ENCODE measurements around the gene TMEM131L. TPM values are rescaled to one million over a fixed set of nuclear protein-coding genes. Genes with fewer than 3 reads are reported as not detected.
A peak's percentile ranks its signal among the peaks of the same experiment; 100 is the strongest.

Gene TMEM131L
- polyA plus RNA-seq, 1 donor (not counting 4 experiments of a cell fraction or from before 2014, with no cell fraction given) = 10.3 TPM

- peak overlapping the region; percentile 2 for H3K4me2 ChIP-seq (ENCODE audit: control insufficient read depth, extremely low read depth, insufficient read depth, low read depth, low read length)
- H3K9me1 ChIP-seq (ENCODE audit: control insufficient read depth, extremely low read depth, insufficient read depth, low read length) = no peaks in the 10 kb centered on the region
- peaks cover 20% of the 10 kb centered on the region for H3K4me1 ChIP-seq (ENCODE audit: control insufficient read depth, extremely low read depth, insufficient read depth, low read length)
- peaks cover 5% of the 10 kb centered on the region for H3K79me2 ChIP-seq (ENCODE audit: control insufficient read depth, insufficient read depth, low read length)
- dilution Hi-C loops (cut with MboI; ENCODE audit: extremely low pct_ligation_motif_present, low sequenced_read_pairs) = no loop called here
- H3K27me3 ChIP-seq (ENCODE audit: control insufficient read depth, extremely low read depth, insufficient read depth, low read length) = no peaks in the 10 kb centered on the region
- H3K36me3 ChIP-seq (ENCODE audit: control insufficient read depth in 2 of 2, extremely low read depth in 1 of 2, insufficient read depth in 2 of 2, low read length in 2 of 2) = peaks cover 0 to 6% of the 10 kb centered on the region in 2 experiments
- DNase-seq (ENCODE audit: low read depth, low spot score) (no peak), FAIRE-seq (peak; percentile 78)
- H3K4me3 ChIP-seq (ENCODE audit: control insufficient read depth in 2 of 3, extremely low read depth in 1 of 3, insufficient read depth in 2 of 3, low read depth in 1 of 3, low read length in 3 of 3) = no peak overlapping the region
- no peak overlapping the region for H2AFZ ChIP-seq (ENCODE audit: control insufficient read depth, low read length)
- no peaks in the 10 kb centered on the region for H3K9me3 ChIP-seq (ENCODE audit: control insufficient read depth, low read depth, low read length)
- H3K27ac ChIP-seq (ENCODE audit: control insufficient read depth, insufficient read depth, low read length) = no peak overlapping the region
- TF ChIP-seq CTCF (optimal IDR thresholded peaks at IDR 0.05 in 1 of 3, IDR thresholded peaks at IDR 0.05 in 1 of 3, conservative IDR thresholded peaks at IDR 0.05 in 1 of 3; ENCODE audit: extremely low read depth in 1 of 3, insufficient read depth in 2 of 3, low read length in 3 of 3) (no peak), EZH2 (IDR thresholded peaks at IDR 0.05; ENCODE audit: low read length) (no peak)
- no peak overlapping the region for H3K9ac ChIP-seq (ENCODE audit: control insufficient read depth, extremely low read depth, insufficient read depth, low read length)
- H4K20me1 ChIP-seq (ENCODE audit: control insufficient read depth, extremely low read depth, insufficient read depth, low read length) = no peaks in the 10 kb centered on the region
These were observed 31.0 kb downstream of the TMEM131L start for GRCh38 chr4:153497091-153497531.

- Histone ChIP-seq H3K9me1 (ENCODE audit: control insufficient read depth, extremely low read depth, insufficient read depth, low read length) (no peaks in the 10 kb centered on the region), H3K4me2 (ENCODE audit: control insufficient read depth, extremely low read depth, insufficient read depth, low read depth, low read length) (no peak overlapping the region)
- dilution Hi-C loops (cut with MboI; ENCODE audit: extremely low pct_ligation_motif_present, low sequenced_read_pairs) = no loop called here
These were observed 32.1 kb downstream of the TMEM131L start for GRCh38 chr4:153497988-153498967.

More at GRCh38 chr4:153497988-153498967, 32.1 kb downstream of the TMEM131L start:
- DNase-seq (ENCODE audit: low read depth, low spot score) (no peak), FAIRE-seq (no peak)
- peaks cover 0 to 6% of the 10 kb centered on the region in 2 experiments for H3K36me3 ChIP-seq (ENCODE audit: control insufficient read depth in 2 of 2, extremely low read depth in 1 of 2, insufficient read depth in 2 of 2, low read length in 2 of 2)
- no peak overlapping the region for H3K4me3 ChIP-seq (ENCODE audit: control insufficient read depth in 2 of 3, extremely low read depth in 1 of 3, insufficient read depth in 2 of 3, low read depth in 1 of 3, low read length in 3 of 3)
- H3K9me3 ChIP-seq (ENCODE audit: control insufficient read depth, low read depth, low read length) = no peaks in the 10 kb centered on the region
- no peak overlapping the region for H3K27ac ChIP-seq (ENCODE audit: control insufficient read depth, insufficient read depth, low read length)
- no peak overlapping the region for H2AFZ ChIP-seq (ENCODE audit: control insufficient read depth, low read length)
- no peak overlapping the region for H3K9ac ChIP-seq (ENCODE audit: control insufficient read depth, extremely low read depth, insufficient read depth, low read length)
- no peaks in the 10 kb centered on the region for H3K27me3 ChIP-seq (ENCODE audit: control insufficient read depth, extremely low read depth, insufficient read depth, low read length)
- H4K20me1 ChIP-seq (ENCODE audit: control insufficient read depth, extremely low read depth, insufficient read depth, low read length) = no peaks in the 10 kb centered on the region
- H3K4me1 ChIP-seq (ENCODE audit: control insufficient read depth, extremely low read depth, insufficient read depth, low read length) = peaks cover 20% of the 10 kb centered on the region
- no peak for TF ChIP-seq EZH2 (IDR thresholded peaks at IDR 0.05; ENCODE audit: low read length)
- TF ChIP-seq CTCF (optimal IDR thresholded peaks at IDR 0.05 in 1 of 3, IDR thresholded peaks at IDR 0.05 in 1 of 3, conservative IDR thresholded peaks at IDR 0.05 in 1 of 3; ENCODE audit: extremely low read depth in 1 of 3, insufficient read depth in 2 of 3, low read length in 3 of 3) = no peak
- peaks cover 5% of the 10 kb centered on the region for H3K79me2 ChIP-seq (ENCODE audit: control insufficient read depth, insufficient read depth, low read length)

All from keratinocyte (primary cell).